Mucosa of descending colon (tissue), 3 donors: ENCODE results near the gene IQCE. TPM values are rescaled to one million over a fixed set of nuclear protein-coding genes. Genes with fewer than 3 reads are reported as not detected.

ENCODE experiments used
- ATAC-seq: fragments of 200-7000 bp; cut with Tn5 transposase; one replicate; pipeline ENCODE4 v1.9.1; 2020; ENCODE audit warnings: mild to moderate bottlenecking, moderate library complexity
- DNase-seq, 3 donors: peaks; one replicate each; pipeline ENCODE4 v3.0.0-alpha.2; 2020
- H3K36me3 ChIP-seq: fragments of 200-600 bp; one replicate; pipeline ENCODE4 v1.8.0; 2021; ENCODE audit warnings: low read depth, mild to moderate bottlenecking
- H3K4me1 ChIP-seq: fragments of 200-600 bp; one replicate; pipeline ENCODE4 v1.8.0; 2021; ENCODE audit warnings: low read depth, mild to moderate bottlenecking
- H3K4me3 ChIP-seq: fragments of 200-600 bp; one replicate; pipeline ENCODE4 v1.8.0; 2021; ENCODE audit warnings: mild to moderate bottlenecking
- H3K9me3 ChIP-seq: fragments of 200-600 bp; one replicate; pipeline ENCODE4 v1.8.0; 2021; ENCODE audit warnings: mild to moderate bottlenecking
- intact Hi-C, 2 donors: fragments of 100-400 bp; cut with DNase I in 1 of 2; cut with micrococcal nuclease in 1 of 2; formaldehyde crosslinking; loops; one replicate each; pipeline versions ENCODE4 v1.11.0 to v1.11.1; 2022; cut with DNase I, micrococcal nuclease
- total RNA-seq, 3 donors: library from RNA; stranded (reverse); fragmentation: NEBNext Ultra II Directional in 2 of 3; extraction: Animal tissue kit (Norgen Biotek cat#: 25700) in 2 of 3; gene quantifications; one replicate each; pipeline versions ENCODE4 v1.2.1 to v1.2.4, GENCODE V29; 2021 to 2023
- TF ChIP-seq, protein P1 (sequence below): fragments of 200-600 bp; IDR thresholded peaks from one replicate; pipeline ENCODE4 v1.8.0; 2022; ENCODE audit warnings: antibody characterized with exemption, mild to moderate bottlenecking
- donor health status: DM: no; HTN: no; CAD: no; lungs with moderate emphysema.
- donor health status: DM: no; HTN: no; CAD: no.
- donor health status: DM: no; HTN: yes; CAD: no.

The IQCE gene
- total RNA-seq, 3 donors from 2014 or later, result 27.9 to 41.2 (median 35.9) TPM

DNA sequence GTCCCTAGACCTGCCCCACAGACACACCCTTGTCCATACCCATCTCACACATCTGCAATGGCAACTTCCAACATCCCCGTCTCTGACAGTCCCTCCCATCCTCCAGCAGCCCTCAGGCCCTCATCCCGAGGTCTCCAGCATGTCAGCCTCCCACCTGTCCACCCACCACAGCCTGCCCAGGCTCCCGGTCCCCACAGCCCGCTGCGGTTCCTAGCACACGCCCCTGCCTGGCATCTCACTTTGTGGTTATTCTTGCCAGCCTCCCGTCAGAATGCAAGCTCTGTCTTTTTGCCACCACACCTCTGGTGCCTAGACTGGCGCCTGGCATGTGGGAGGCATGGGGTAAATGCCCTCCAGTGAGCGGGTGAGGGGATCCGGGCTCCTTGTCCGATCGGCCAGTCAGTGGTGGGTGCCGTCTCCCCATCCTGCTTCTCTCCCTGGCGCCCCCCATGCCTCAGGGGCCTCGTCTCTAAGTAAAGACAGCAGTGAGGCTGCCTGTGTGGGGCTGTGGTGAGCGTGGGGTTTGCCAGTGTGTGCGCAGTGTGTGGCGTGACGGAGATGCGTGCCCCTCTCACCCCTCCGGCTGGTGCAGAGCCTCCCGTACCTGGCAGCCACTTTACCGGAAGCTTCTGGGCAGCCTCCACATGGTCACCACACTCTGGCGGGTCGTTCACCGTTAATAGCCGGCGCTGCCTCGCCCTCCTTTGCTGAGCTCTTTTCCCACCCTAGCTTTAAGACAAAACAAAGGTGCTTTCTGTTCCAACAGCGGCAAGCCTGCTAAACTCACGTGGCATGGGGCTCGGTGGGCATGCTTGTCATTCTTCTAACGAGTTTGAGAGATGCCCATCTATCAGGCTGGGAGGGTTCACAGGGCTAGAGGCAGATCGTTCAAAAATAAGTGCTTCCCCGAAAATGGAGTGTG, 44.5 kb downstream of the IQCE start:
- DNase-seq (no peak), ATAC-seq (no peak)
- TF ChIP-seq, protein P1, sequence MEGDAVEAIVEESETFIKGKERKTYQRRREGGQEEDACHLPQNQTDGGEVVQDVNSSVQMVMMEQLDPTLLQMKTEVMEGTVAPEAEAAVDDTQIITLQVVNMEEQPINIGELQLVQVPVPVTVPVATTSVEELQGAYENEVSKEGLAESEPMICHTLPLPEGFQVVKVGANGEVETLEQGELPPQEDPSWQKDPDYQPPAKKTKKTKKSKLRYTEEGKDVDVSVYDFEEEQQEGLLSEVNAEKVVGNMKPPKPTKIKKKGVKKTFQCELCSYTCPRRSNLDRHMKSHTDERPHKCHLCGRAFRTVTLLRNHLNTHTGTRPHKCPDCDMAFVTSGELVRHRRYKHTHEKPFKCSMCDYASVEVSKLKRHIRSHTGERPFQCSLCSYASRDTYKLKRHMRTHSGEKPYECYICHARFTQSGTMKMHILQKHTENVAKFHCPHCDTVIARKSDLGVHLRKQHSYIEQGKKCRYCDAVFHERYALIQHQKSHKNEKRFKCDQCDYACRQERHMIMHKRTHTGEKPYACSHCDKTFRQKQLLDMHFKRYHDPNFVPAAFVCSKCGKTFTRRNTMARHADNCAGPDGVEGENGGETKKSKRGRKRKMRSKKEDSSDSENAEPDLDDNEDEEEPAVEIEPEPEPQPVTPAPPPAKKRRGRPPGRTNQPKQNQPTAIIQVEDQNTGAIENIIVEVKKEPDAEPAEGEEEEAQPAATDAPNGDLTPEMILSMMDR, result no peak
- intact Hi-C loops, result no loop called here
- no peaks in the 10 kb centered on the region for H3K4me1 ChIP-seq
- no peaks in the 10 kb centered on the region for H3K9me3 ChIP-seq
- no peak overlapping the region for H3K4me3 ChIP-seq
- peaks cover 5% of the 10 kb centered on the region for H3K36me3 ChIP-seq

DNA sequence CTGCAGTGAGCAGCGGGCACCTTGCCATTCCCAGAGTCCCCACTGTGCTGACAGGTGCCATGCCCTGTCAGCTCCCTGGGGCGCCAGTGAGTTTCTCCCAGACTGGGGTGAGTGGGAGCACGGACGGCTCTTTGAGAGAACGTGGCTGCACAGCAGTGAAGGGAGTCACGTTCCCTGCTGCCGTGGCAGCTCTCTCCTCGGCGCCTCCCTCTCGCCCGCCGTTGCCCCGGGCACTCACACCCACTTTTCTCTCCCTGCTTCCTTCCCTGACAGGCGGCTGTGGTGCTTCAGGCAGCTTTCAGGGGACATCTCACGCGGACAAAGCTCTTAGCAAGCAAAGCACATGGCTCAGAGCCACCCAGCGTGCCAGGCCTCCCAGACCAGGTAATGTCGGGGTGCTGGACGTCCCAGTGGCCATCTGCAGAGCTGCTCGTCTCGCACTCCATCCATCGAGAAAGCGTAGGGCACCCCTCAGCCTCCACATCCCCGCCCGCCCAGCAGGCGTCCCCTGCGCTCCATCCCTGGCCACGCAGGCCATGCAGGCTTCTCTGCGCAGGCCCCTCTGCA, 45.9 kb downstream of the IQCE start:
- Histone ChIP-seq H3K9me3 (no peaks in the 10 kb centered on the region), H3K4me1 (no peaks in the 10 kb centered on the region), H3K4me3 (no peak overlapping the region), H3K36me3 (peaks cover 5% of the 10 kb centered on the region)
- DNase-seq, result no peak
- intact Hi-C loops, result no loop called here
- TF ChIP-seq, protein P1, result no peak
- ATAC-seq, result no peak

DNA sequence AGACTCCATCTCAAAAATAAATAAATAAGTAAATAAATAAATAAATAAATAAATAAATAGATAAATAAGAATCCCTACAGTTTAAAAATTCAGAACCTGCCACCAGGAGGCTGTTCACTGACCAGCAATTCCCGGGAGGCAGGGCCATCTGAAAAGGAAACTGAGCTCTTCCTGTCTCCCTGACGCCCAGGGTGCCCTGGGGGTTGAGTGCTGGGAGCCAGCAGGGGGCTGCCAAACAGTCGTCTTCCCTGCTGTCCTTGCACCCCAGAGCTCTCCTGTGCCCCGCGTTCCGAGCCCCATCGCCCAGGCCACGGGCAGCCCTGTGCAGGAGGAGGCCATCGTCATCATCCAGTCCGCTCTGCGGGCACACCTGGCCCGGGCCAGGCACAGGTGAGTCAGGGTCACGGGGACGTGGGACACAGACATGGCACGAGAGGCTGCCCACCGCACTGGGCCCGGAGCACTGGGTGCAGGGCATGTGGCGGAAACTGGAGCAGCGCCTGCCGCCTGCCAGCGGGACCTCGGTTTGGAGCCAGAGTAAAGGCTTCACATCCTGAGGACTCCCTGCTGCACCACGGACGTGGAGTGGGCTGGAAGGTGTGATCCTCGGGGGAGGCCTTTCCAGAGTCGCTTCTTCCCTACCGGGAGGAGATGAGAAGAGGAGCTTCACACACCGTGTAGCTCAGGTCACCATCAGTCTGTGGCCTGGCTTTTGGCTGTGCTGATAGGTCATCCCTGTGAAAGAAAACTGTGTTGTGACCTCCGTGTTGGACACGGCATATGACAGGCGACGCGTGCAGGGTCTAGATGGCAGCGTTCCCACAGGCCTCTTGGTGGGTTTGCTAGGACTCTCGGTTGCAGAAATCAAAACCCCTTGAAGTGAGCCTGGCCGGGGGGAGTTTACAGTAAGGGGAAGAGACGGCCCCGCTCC, 47.1 kb downstream of the IQCE start:
- intact Hi-C loops, result no loop called here
- H3K9me3 ChIP-seq, result no peaks in the 10 kb centered on the region
- H3K4me1 ChIP-seq, result no peaks in the 10 kb centered on the region
- no peaks in the 10 kb centered on the region for H3K36me3 ChIP-seq
- ATAC-seq (no peak), DNase-seq (no peak)
- TF ChIP-seq, protein P1, result no peak
- no peak overlapping the region for H3K4me3 ChIP-seq

DNA sequence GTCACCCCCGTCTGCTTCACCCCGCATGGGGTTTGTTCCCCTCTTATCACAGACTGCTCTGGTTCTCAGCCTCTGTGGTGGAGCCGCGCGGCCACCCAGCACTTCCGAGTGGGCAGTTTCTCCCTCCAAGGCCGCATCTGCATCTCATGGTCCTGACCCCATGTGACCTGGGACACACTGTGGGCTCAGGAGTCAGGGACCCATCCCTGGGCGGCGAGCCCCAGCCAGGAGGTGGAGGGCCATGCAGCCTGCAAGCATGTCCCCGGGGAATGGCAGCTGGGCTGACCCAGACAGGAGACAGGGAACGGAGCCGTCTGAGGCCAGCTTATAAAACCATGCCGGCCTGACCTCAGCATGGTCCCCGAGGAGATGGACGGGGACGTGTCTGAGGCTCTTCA, 47.8 kb downstream of the IQCE start:
- Histone ChIP-seq H3K4me3 (no peak overlapping the region), H3K9me3 (no peaks in the 10 kb centered on the region), H3K4me1 (no peaks in the 10 kb centered on the region), H3K36me3 (no peaks in the 10 kb centered on the region)
- DNase-seq (no peak), ATAC-seq (no peak)
- TF ChIP-seq, protein P1, result no peak
- intact Hi-C loops, result no loop called here

DNA sequence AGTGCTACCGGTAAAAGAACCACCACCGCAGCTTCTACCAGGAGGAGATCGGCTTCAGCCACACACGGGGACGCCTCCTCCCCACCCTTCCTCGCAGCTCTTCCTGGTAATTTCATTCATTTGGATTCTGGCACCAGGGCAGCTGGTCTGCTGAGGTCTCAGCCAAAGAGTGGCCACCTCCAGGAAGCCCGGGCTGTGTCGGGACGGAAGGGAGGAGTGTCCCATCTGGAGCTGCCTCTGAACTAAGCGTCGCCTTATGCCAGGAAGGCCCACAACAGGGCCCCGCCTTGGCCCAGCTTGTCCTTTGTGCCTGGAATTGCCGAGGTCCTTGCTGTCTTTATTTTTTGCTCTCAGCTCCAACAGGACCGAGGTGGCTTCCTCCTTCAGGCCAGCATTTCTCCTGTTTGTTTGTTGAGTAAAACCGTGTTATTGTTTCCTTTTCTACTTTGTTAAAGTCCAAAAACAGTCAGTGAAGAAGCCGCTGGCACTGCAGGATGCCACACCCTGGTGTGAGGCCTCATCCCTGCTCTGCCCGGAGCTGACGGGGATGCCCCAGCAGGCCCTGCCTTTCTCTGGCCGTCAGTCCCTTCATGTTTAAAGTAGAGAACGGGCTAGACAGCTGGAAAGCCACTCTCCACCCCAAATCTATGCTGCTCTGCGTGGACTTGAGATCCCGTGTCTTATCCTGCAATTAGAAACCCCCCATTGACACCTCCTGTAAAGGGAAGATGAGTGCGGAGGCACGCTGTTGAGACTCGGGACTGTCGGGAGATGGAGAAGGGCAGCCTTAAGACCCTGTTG, 48.5 kb downstream of the IQCE start:
- DNase-seq, result peak in 1 of 3 donors; percentile 56
- no peaks in the 10 kb centered on the region for H3K36me3 ChIP-seq
- H3K4me1 ChIP-seq, result no peaks in the 10 kb centered on the region
- TF ChIP-seq, protein P1, result no peak
- H3K4me3 ChIP-seq, result no peak overlapping the region
- no peaks in the 10 kb centered on the region for H3K9me3 ChIP-seq
- intact Hi-C loops, result no loop called here
- ATAC-seq, result peak; percentile 70
